NCI-H446 (cell line): ENCODE results near the gene SMARCE1.
A peak's percentile ranks its signal among the peaks of the same experiment; 100 is the strongest.
"Not testable (repeated sequence)": the region's sequence is repeated elsewhere in the genome, so short reads cannot be mapped to it uniquely, and the experiment has no call there.

ENCODE experiments used
- DNase-seq, 2 experiments: peaks; one replicate each; lab custom pipeline; 2025; lab: John Stamatoyannopoulos, UW

Gene SMARCE1

DNA sequence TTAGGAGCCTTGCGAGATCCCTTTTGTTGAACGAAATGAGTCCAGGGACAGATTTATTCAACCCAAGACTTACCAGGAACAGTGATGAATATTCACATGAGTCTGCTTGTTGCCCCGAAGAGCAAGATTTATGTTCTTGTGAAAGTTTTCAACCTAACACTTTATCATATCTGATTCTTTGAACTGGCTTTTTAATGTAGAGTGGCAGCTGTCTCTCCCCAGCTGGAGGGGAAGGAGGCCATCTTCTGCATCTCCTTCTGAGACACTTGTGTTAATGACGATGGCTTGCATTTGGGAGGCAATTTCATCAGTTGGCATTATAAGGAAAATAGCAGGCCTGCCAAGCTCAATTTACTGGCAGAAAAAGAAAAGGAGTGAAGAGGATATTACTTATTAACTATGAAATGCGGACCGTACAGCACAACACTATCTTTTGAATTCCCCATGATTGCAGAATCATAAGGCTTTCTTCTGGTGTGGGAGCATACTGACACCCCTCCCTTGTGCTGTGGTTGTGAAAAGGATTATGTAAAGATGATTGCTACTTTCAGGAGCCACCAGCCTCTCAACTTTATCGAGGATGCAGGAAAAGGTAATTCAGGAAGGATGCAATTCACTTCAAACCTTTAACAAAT, 35.7 kb downstream of the SMARCE1 start:
- no peak for DNase-seq

GRCh38 chr17:40610359-40610758, 37.3 kb downstream of the SMARCE1 start:
- no peak for DNase-seq

GRCh38 chr17:40608061-40608581, 39.5 kb downstream of the SMARCE1 start:
- DNase-seq = no peak

DNA sequence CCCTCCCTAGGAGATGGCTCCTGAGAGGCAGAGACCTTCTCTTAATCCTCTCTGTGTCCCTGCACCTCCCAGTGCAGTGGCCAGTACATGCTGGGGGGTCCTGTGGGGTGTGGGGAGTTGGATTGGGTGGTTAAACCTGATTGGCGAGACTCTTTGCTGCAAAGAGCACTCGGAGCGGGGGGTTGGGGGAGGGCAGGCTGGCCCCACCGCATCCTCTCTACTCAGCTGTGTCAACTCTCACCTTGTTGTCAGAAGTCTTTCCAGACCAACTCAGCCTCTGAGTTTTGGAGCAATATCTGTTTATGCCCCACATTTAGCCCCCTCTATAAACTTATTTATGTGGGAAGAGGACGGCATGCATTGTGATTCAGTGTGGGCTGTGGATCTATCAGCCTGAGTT, 40.0 kb downstream of the SMARCE1 start:
- no peak for DNase-seq

DNA sequence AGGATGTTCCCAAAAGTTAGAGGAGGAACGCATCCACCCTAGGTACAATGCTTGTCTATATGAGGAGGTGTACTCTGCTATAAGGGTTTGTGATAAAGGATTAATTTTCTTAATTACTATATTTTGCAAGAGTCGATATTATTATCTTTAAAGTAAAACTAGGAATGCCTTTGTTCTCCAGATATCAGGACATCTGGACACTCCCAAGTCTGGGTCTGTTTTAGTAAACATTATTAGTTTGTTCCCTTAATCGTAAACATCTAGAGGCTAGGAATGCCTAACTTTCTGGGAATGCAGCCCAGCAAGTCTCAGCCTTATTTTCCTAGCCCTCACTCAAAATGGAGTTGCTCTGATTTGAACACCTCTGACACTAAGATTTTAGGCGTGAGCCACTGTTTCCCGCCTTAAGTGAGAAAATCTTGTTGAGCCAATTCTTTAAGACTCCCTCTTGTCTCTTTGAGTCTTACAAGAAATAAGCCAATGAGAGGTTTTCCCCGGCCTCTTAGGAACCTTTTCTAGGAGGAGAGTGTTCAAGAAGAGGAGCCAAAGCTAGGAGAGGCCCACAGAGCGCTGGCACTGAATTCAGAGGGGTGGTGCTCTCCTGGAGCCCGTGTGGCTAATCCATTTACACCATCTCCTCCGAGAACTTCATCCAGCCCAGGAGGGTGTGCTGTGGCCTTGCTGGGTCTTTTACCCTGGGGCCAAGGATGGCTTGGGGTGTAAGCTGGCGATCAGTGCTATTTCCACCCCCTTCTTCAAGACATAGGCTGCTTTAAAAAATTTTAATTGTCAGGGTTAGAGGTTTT, 40.9 kb downstream of the SMARCE1 start:
- DNase-seq = no peak

DNA sequence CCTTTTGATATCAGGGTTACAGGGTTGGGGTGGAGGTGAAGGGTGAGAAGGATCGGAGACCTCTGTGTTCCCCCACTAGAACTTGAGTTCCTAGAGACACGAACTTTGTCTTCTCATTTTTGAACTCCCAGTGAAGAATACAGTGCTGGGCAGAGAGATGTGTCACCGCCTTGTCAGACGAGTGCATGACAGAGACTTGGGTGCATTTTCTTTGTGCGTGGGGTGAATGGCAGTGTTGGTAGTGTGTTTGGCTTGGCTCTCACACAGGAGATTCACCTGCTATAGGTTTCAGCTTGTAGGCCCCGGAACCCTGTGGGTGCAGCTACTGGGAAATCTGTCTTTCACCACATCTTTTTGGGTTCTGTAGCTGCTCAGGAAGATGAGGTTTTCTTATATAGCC, 42.3 kb downstream of the SMARCE1 start:
- no peak for DNase-seq

DNA sequence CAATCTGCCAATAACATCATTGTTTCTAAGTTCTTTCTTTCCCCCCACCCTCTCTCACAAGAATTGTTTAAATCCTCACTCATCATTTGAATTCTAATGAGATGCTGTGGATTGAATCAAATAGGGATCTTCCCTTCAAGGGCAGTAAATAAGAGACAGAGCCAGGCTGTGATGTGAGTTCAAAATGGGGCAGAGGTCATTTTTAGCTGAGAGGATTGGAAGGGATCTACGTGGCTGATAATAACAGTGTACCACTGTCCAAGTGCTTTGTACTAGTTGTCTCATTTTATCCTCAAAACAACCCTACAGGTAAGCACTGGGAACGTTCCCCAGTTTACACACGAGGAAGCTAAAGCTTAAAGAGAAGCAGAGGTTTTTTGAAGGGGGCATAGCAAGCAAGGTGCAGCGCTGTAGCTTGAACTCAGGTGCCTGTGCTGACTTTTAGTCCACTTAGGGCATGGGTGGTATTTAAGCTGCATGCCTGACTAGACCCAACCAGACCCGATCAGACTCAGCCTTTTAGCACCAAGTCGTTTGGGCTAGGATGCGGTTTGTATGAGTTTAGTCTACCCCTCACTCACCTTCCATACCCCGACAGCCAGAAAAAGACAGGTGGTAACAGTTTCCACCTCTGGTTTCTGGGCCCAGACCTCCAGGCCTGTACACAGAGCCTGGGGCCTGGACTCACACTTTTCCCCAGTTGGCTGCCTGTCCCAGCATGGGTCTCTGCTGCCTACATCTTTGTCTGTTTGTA, 43.1 kb downstream of the SMARCE1 start:
- no peak for DNase-seq

GRCh38 chr17:40602445-40603443, 44.9 kb downstream of the SMARCE1 start:
- no peak for DNase-seq

- DNase-seq = no peak
These were observed 47.1 kb downstream of the SMARCE1 start for GRCh38 chr17:40600486-40601046.

DNA sequence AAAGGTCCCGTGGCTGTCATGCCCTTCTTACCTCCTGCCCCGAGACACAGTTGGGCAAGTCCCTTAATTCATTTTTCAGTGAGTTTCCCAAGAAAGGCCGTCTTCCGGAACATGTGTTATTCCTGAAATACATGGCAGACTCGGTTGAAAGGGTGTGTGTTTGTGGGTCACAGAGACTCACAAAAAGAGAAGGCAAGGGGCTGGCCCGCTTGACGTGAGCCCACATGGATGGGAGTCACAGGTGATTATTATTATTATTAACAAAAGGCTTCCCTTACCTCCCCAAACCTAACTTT, 48.2 kb downstream of the SMARCE1 start:
- DNase-seq = no peak

- no peak for DNase-seq
These were observed 48.8 kb downstream of the SMARCE1 start for GRCh38 chr17:40598619-40599467.

DNA sequence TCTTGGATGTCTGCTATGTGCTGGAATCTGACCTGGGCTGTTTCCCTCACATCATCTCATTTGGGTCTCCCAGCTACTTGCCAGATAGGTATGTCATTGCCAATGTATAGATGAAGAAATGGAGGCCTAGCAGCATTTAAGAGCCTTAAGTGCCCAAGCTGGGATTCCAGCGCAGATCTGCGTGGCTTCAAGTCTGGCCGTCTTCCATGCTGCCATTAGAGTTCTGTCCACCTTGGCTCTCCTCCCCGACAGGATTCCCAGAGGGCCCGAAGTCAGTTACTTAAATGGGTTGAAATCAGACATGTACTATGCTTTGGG, 49.4 kb downstream of the SMARCE1 start:
- no peak for DNase-seq

DNA sequence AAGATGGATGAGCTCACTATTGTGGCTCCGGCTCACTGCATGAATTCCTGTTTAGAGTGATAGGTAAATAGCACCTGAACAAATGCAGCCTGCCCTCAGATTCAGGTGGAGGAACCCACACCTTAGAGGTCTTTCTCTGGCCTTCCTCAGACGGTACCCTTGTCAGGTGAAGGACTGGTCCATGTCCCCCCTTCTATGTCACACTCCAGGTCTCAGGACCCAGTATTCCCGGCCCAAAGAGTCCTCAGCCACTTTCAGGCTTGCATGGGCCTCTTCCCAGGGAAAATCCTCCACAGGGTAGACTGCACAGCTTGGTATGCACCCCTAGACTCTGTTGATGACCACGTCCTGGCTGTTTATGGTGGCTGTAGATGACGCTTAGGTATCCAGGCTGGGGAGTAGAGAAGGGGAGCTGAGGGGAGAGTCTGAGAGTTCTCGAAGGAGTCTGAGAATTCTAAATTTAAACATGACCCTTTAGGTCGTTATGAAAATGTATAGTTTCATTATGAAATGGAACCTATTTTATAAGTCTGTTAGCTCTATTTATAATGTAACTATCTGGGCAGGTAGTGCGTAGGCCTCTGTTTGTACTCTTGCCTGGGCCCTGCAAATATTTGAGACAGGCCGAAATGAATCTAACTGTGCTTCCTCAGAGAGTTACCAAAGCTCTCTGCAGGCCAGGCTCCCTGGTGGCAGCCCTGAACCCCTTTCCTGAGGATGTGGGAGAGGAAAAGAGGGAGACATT, 49.9 kb downstream of the SMARCE1 start:
- DNase-seq = no peak

GRCh38 chr17:40597156-40597555, 50.5 kb downstream of the SMARCE1 start:
- no peak for DNase-seq

DNA sequence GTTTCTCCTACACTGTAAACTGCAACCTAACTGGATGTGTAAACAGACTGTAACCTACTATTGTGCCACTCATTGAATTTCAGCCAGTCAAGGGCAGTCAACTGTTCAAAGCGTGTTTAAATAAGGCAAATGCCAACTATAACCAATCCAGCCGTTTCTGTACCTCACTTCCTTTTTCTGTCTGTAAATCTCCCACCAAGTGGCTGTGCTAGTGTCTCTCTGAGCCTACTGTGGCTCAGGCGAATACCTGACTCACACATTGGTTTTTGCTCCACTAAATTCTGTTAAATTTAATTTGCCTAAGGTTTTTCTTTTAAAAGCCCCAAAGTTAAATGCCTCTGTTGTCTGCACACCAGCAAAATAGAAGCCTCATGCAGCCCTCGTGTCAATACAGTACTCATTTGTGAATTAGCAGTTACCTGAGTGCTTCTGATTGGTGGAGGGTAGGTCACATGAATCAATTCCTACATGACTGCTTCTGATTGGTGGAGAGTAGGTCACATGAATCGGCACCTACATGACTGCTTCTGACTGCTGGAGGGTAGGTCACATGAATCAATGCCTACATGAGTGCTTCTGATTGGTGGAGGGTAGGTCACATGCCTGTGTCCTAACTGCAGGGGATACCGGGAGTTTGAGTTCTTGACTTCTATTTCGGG, 51.2 kb downstream of the SMARCE1 start:
- DNase-seq = peak in 1 of 2 experiments; percentile 57

DNA sequence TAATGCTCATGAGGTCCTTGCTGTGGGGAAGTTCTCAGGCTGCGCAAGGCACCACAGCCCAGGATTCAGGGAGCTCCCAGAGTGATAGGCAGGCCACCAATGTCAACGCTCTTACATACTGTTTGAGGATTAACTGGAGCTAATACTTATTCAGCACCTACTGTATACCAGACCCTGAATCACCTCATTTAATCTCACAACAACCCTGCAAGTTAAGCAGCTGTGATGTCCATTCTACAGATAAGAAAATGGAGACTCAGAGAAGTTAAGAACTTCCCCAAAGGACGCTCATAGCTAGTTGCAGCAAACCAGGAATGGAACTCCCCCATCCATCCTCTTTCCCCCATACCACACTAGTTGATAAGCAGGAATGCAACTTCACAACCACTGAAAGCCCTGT, 56.9 kb downstream of the SMARCE1 start:
- DNase-seq = no peak

DNA sequence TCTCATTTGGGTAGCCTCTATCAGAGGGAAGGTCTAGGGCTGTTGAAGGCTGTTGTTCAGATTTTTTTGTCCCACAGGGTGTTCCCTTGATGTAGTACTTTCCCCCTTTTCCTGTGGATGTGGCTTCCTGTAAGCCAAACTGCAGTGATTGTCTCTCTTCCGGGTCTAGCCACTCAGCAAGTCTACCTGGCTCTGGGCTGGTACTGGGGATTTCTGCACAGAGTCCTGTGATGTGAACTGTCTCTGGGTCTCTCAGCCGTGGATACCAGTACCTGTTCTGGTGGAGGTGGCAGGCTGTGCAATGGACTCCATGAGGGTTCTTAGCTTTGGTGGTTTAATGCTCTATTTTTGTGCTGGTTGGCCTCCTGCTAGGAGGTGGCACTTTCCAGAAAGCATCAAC, 59.1 kb downstream of the SMARCE1 start:
- DNase-seq = no peak

DNA sequence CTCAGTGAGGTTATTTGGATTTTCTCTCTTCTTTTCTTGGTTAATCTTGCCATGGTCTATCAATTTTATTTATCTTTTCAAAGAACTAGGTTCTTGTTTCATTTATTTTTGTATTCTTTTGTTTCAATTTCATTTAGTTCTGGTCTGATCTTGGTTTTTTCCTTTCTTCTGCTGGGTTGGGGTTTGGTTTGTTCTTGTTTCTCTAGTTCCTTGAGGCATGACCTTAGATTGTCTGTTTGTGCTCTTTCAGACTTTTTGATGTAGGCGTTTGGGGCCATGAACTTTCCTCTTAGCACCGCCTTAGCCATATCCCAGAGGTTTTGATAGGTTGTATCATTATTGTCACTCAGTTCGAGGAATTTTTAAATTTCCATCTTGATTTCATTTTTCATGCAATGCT, 61.4 kb downstream of the SMARCE1 start:
- not testable (repeated sequence) for DNase-seq

GRCh38 chr17:40584950-40585349, 62.7 kb downstream of the SMARCE1 start:
- DNase-seq = not testable (repeated sequence)
